Panc1 (cell line): ENCODE measurements around the gene SPDEF. TPM values are rescaled to one million over a fixed set of nuclear protein-coding genes. Genes with fewer than 3 reads are reported as not detected.

Experiments
- ATAC-seq: fragments of 200-7000 bp; cut with Tn5 transposase; 2 replicates; pipeline ENCODE4 v1.9.1; 2020; ENCODE audit warnings: mild to moderate bottlenecking, moderate library complexity
- BruUV-seq: library from RNA; stranded (reverse); fragments of 400-500 nt; replicated peaks from 2 replicates; lab custom pipeline; 2021; lab: Mats Ljungman, UMichigan
- CTCF ChIA-PET: fragments of 300-600 bp; sonication (Branson Sonifier 250); formaldehyde crosslinking; loops from one replicate; lab custom pipeline; 2022; ENCODE audit warnings: antibody characterized with exemption; lab: Charles Lee
- POLR2A ChIA-PET: fragments of 300-600 bp; sonication (Branson Sonifier 250); formaldehyde crosslinking; loops from one replicate; lab custom pipeline; 2022; ENCODE audit warnings: antibody characterized with exemption; lab: Charles Lee
- DNase-seq: peaks from one replicate; pipeline ENCODE4 v3.0.0-alpha.2; 2010; ENCODE audit warnings: low read depth, low spot score
- H3K27ac ChIP-seq: 2 replicates; pipeline ENCODE4 v1.5.1; 2011; ENCODE audit warnings: mild to moderate bottlenecking, low read length, inconsistent platforms
- H3K27me3 ChIP-seq: fragments of 200-500 bp; sonication (Bioruptor generic); 2 replicates; pipeline ENCODE4 v1.6.0; 2014; ENCODE audit warnings: low read length, inconsistent platforms; ENCODE audit not compliant: control insufficient read depth, insufficient read depth
- H3K36me3 ChIP-seq: fragments of 200-500 bp; sonication (Bioruptor generic); 2 replicates; pipeline ENCODE4 v1.5.1; 2014; ENCODE audit warnings: inconsistent platforms, mild to moderate bottlenecking, low read length, moderate library complexity; ENCODE audit not compliant: control insufficient read depth, insufficient read depth
- H3K4me1 ChIP-seq: 2 replicates; pipeline ENCODE4 v1.5.1; 2011; ENCODE audit warnings: inconsistent platforms, mild to moderate bottlenecking, low read length, moderate library complexity; ENCODE audit not compliant: control insufficient read depth, insufficient read depth
- H3K4me3 ChIP-seq, 2 experiments: 2 replicates each; pipeline ENCODE4 v1.5.1; 2011 to 2012; ENCODE audit warnings: low read depth in 2 of 2, low read length in 2 of 2, mild to moderate bottlenecking in 2 of 2, inconsistent platforms in 1 of 2, moderate library complexity in 1 of 2
- H3K9me3 ChIP-seq: fragments of 200-500 bp; sonication (Bioruptor generic); 2 replicates; pipeline ENCODE4 v1.5.1; 2014; ENCODE audit warnings: low read depth, mild to moderate bottlenecking, inconsistent platforms, low read length, moderate library complexity; ENCODE audit not compliant: control insufficient read depth, insufficient read depth
- POLR2AphosphoS5 ChIP-seq: IDR thresholded peaks from 2 replicates; pipeline ENCODE4 v1.6.1; 2012; ENCODE audit warnings: mild to moderate bottlenecking, low read depth, low read length, moderate library complexity
- REST ChIP-seq, 2 experiments: IDR thresholded peaks; 2 replicates each; pipeline ENCODE4 v1.6.1; 2011 to 2012; ENCODE audit warnings: low read depth in 2 of 2, control low read depth in 1 of 2, low read length in 1 of 2, mild to moderate bottlenecking in 1 of 2, moderate library complexity in 1 of 2; ENCODE audit not compliant: insufficient read depth in 1 of 2
- SIN3A ChIP-seq: IDR thresholded peaks from 2 replicates; pipeline ENCODE4 v1.6.1; 2012; ENCODE audit warnings: low read depth, mild to moderate bottlenecking, low read length, moderate library complexity, borderline replicate concordance; ENCODE audit not compliant: insufficient read depth
- TCF7L2 ChIP-seq: IDR thresholded peaks from 2 replicates; pipeline ENCODE4 v1.6.1; 2011; ENCODE audit warnings: mild to moderate bottlenecking, low read depth, low read length, inconsistent platforms
- in situ Hi-C: cut with HindIII; loops from 2 replicates; pipeline ENCODE4 v1.10.0; 2016; ENCODE audit warnings: low sequenced_read_pairs, low pct_unique_long_range_greater_than_20kb
- intact Hi-C: fragments of 100-400 bp; cut with micrococcal nuclease; formaldehyde crosslinking; loops from one replicate; pipeline ENCODE4 v1.10.0; 2022; ENCODE audit not compliant: unreplicated experiment
- total RNA-seq: library from RNA; stranded (reverse); gene quantifications from one replicate; pipeline ENCODE4 v1.2.1, GENCODE V29; 2021; ENCODE audit not compliant: unreplicated experiment
- TF ChIP-seq, protein P1 (sequence below): fragments of 450-650 bp; IDR thresholded peaks from 2 replicates; pipeline ENCODE4 v1.5.1; 2017; ENCODE audit warnings: mild to moderate bottlenecking

Gene SPDEF
- total RNA-seq, 1 experiment from 2014 or later, result 1.6 TPM

DNA sequence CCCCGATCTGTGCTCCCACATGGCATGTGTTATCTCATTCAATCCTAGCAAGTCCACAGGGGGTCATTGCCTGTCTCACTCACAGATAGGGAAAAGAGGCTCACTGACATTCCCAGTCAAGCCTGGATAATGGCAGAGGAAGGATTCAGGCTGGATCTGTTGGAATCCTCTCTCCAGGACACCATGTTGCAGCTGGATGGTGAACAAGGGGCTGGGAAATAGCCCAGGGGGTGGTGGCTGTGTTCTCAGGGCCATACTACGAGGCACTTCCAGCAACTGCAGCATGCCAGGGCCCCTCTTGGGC, 5.0 kb upstream of the SPDEF start:
- DNase-seq, result no peak
- CTCF ChIA-PET, result no interaction called here
- in situ Hi-C loops, result no loop called here
- TF ChIP-seq REST (IDR thresholded peaks at IDR 0.05; ENCODE audit: insufficient read depth in 1 of 2, low read depth in 2 of 2, low read length in 1 of 2) (no peak), SIN3A (no peak), TCF7L2 (no peak), POLR2AphosphoS5 (no peak)
- TF ChIP-seq, protein P1, sequence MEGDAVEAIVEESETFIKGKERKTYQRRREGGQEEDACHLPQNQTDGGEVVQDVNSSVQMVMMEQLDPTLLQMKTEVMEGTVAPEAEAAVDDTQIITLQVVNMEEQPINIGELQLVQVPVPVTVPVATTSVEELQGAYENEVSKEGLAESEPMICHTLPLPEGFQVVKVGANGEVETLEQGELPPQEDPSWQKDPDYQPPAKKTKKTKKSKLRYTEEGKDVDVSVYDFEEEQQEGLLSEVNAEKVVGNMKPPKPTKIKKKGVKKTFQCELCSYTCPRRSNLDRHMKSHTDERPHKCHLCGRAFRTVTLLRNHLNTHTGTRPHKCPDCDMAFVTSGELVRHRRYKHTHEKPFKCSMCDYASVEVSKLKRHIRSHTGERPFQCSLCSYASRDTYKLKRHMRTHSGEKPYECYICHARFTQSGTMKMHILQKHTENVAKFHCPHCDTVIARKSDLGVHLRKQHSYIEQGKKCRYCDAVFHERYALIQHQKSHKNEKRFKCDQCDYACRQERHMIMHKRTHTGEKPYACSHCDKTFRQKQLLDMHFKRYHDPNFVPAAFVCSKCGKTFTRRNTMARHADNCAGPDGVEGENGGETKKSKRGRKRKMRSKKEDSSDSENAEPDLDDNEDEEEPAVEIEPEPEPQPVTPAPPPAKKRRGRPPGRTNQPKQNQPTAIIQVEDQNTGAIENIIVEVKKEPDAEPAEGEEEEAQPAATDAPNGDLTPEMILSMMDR, result no peak
- POLR2A ChIA-PET, result interaction anchor here (0.7 to 1.0 kb wide), 2 partner anchors 172 to 912 kb away, joined by 3 to 6 read pairs; no protein-coding TSS in a partner anchor
- Histone ChIP-seq H3K36me3 (no peaks in the 10 kb centered on the region), H3K4me3 (no peak overlapping the region), H3K9me3 (no peaks in the 10 kb centered on the region), H3K27me3 (no peaks in the 10 kb centered on the region), H3K27ac (no peak overlapping the region), H3K4me1 (peaks cover 4% of the 10 kb centered on the region)
- BruUV-seq, result no TSS peak
- intact Hi-C loops, result no loop called here
- no peak for ATAC-seq

- Histone ChIP-seq H3K36me3 (no peaks in the 10 kb centered on the region), H3K27ac (no peak overlapping the region), H3K27me3 (no peaks in the 10 kb centered on the region), H3K4me1 (peaks cover 10% of the 10 kb centered on the region), H3K9me3 (no peaks in the 10 kb centered on the region), H3K4me3 (no peak overlapping the region)
- no peak for ATAC-seq
- DNase-seq, result no peak
- in situ Hi-C loops (no loop called here), intact Hi-C loops (no loop called here)
- CTCF ChIA-PET, result interaction anchor here (0.6 kb wide), 1 partner anchor 25 kb away, joined by 3 read pairs; no protein-coding TSS in a partner anchor
- POLR2A ChIA-PET, result interaction anchor here (0.7 to 1.0 kb wide), 2 partner anchors 173 to 913 kb away, joined by 3 to 6 read pairs; no protein-coding TSS in a partner anchor
- no peak for TF ChIP-seq TCF7L2
- no peak for TF ChIP-seq SIN3A
- TF ChIP-seq, protein P1, result no peak
- TF ChIP-seq REST (IDR thresholded peaks at IDR 0.05; ENCODE audit: insufficient read depth in 1 of 2, low read depth in 2 of 2, low read length in 1 of 2), result no peak
- no peak for TF ChIP-seq POLR2AphosphoS5
- BruUV-seq, result no TSS peak
These were observed 4.5 kb upstream of the SPDEF start for GRCh38 chr6:34560366-34561226.
